ENCODE results near the gene ELOVL2. TPM values are rescaled to one million over a fixed set of nuclear protein-coding genes. Genes with fewer than 3 reads are reported as not detected.

The ELOVL2 gene
- total RNA-seq, 2 experiments from 2014 or later: not detected

DNA sequence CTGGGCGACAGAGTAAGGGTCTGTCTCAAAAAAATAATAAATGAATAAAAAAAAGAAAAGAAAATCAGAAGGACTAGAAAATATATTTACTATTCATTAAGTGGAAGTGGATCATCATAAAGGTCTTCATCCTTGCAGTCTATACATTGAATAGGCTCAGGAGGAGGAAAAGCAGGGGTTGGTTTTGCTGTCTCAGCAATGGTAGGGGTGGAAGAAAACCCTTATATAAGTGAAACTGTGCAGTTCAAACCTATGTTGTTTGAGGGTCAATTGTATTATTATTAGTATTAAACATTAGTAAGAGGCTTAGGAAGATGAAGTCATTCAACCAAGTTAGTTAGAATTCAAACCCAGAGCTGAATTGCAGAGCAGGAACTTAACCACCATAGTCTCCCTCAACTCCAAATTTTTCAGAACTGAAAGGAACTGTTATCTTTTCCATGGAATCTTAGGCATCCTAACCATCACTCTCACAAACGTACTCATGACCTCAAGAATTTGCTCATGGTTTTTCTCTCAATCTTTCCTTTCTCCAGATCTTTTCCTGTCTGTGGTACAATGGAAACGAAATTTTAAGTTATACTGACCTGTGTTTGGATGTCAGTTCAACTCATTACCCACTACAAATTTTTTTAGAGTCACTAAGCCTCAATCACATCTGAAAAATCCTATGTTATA, 41.8 kb upstream of the ELOVL2 start:
- Mint-ChIP-seq H3K4me1 (ENCODE audit: low read depth) (no peaks in the 10 kb centered on the region), H3K9me3 (no peaks in the 10 kb centered on the region), H3K27me3 (peaks cover 2% of the 10 kb centered on the region), H3K36me3 (ENCODE audit: low read depth) (no peaks in the 10 kb centered on the region), H3K27ac (no peak overlapping the region), H3K4me3 (no peak overlapping the region)
- ATAC-seq: no peak
- no peak for DNase-seq
- CTCF ChIA-PET: interaction anchor here (1.6 kb wide), 1 partner anchor 13 kb away, joined by 4 read pairs; no protein-coding TSS in a partner anchor
- TF ChIP-seq CTCF (IDR thresholded peaks at IDR 0.05): no peak
- intact Hi-C loops (cut with micrococcal nuclease): no loop called here
- POLR2A ChIA-PET: no interaction called here

GRCh38 chr6:11083956-11084355, 39.9 kb upstream of the ELOVL2 start:
- Mint-ChIP-seq H3K36me3 (ENCODE audit: low read depth) (no peaks in the 10 kb centered on the region), H3K27ac (no peak overlapping the region), H3K4me3 (no peak overlapping the region), H3K9me3 (no peaks in the 10 kb centered on the region), H3K27me3 (peaks cover 2% of the 10 kb centered on the region), H3K4me1 (ENCODE audit: low read depth) (no peaks in the 10 kb centered on the region)
- no peak for ATAC-seq
- DNase-seq: no peak
- CTCF ChIA-PET: interaction anchor here (1.8 kb wide), 1 partner anchor 14 kb away, joined by 8 read pairs; no protein-coding TSS in a partner anchor
- no peak for TF ChIP-seq CTCF (IDR thresholded peaks at IDR 0.05)
- POLR2A ChIA-PET: no interaction called here
- intact Hi-C loops (cut with micrococcal nuclease): no loop called here

DNA sequence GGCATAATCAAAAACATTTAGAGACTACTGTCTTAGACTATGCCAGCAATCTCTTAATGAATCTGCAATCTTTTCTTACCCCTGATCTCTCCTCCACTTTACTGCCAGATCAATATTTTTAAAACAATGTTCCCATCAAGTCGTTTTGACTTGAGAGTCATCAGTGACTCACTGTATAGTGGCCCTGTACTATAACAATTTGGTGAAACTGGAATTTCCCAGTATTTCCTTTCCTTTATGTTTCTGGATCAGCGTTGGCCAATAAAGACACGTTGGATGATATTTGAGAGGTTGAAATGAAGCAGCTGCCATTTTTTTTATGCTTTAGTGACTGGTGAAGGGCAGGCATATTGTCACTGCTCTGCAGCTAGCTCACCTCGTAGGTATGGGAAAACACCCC, 39.4 kb upstream of the ELOVL2 start:
- no peak for TF ChIP-seq CTCF (IDR thresholded peaks at IDR 0.05)
- no peak for DNase-seq
- H3K27ac Mint-ChIP-seq: no peak overlapping the region
- ChIA-PET CTCF (interaction anchor here (1.8 to 2.1 kb wide), 2 partner anchors 8 to 14 kb away, joined by 6 to 8 read pairs; no protein-coding TSS in a partner anchor), POLR2A (no interaction called here)
- H3K27me3 Mint-ChIP-seq: peaks cover 2% of the 10 kb centered on the region
- H3K4me1 Mint-ChIP-seq (ENCODE audit: low read depth): no peaks in the 10 kb centered on the region
- H3K9me3 Mint-ChIP-seq: no peaks in the 10 kb centered on the region
- intact Hi-C loops (cut with micrococcal nuclease): no loop called here
- no peak for ATAC-seq
- H3K4me3 Mint-ChIP-seq: no peak overlapping the region
- no peaks in the 10 kb centered on the region for H3K36me3 Mint-ChIP-seq (ENCODE audit: low read depth)

- POLR2A ChIA-PET: no interaction called here
- intact Hi-C loops (cut with micrococcal nuclease): no loop called here
- H3K4me3 Mint-ChIP-seq: no peak overlapping the region
These were observed 36.2 kb upstream of the ELOVL2 start for GRCh38 chr6:11080296-11080695.

More at GRCh38 chr6:11080296-11080695, 36.2 kb upstream of the ELOVL2 start:
- CTCF ChIA-PET: interaction anchor here (1.3 kb wide), 1 partner anchor 11 kb away, joined by 6 read pairs; no protein-coding TSS in a partner anchor
- Mint-ChIP-seq H3K27ac (no peak overlapping the region), H3K9me3 (no peaks in the 10 kb centered on the region), H3K27me3 (peaks cover 2% of the 10 kb centered on the region), H3K36me3 (ENCODE audit: low read depth) (no peaks in the 10 kb centered on the region), H3K4me1 (ENCODE audit: low read depth) (no peaks in the 10 kb centered on the region)
- no peak for TF ChIP-seq CTCF (IDR thresholded peaks at IDR 0.05)
- DNase-seq (no peak), ATAC-seq (no peak)
